ENCODE measurements around the gene CYP2W1.
"Not testable (repeated sequence)": the region's sequence is repeated elsewhere in the genome, so short reads cannot be mapped to it uniquely, and the experiment has no call there.

The CYP2W1 gene

DNA sequence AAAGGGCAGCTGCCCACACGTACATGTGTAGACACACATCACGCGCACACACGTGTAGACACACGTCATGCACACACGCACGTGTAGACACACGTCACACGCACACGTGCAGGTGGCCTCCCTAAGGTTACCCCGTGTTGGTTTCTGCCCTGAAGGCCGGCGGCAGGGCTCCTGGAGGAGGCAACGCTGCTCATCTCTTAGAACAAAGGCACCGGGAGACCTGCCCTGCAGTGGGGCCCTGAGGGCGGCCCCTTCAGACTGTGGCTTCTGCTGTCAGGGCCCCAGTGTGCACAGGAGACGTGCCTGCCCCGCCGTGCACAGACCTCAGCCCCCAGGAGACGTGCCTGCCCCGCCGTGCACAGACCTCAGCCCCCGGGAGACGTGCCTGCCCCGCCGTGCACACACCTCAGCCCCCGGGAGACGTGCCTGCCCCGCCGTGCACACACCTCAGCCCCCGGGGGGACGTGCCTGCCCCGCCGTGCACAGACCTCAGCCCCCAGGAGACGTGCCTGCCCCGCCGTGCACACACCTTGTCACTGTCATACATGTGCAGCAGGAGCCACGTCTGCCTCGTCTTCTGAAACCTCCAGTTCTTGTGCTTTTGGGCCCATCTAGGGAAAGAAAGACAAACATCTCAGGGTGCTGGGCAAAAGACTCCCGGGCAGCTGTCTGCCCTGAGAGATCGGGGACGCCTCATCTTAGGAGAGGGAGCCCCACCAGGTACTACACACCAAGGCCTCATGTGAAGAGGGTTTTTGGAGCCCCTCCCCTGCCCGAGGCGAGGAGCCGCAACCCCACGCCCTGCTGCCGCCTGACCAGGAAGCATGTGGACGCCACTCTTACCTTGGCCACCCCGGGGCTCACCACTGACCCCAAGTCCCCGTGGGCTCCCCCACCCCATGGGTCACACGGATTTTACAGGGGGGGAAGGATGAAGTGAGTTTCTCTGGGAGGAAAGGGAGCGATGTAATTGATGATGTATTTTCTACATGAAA is 17.3 kb downstream of the CYP2W1 start:
- no peak for DNase-seq

DNA sequence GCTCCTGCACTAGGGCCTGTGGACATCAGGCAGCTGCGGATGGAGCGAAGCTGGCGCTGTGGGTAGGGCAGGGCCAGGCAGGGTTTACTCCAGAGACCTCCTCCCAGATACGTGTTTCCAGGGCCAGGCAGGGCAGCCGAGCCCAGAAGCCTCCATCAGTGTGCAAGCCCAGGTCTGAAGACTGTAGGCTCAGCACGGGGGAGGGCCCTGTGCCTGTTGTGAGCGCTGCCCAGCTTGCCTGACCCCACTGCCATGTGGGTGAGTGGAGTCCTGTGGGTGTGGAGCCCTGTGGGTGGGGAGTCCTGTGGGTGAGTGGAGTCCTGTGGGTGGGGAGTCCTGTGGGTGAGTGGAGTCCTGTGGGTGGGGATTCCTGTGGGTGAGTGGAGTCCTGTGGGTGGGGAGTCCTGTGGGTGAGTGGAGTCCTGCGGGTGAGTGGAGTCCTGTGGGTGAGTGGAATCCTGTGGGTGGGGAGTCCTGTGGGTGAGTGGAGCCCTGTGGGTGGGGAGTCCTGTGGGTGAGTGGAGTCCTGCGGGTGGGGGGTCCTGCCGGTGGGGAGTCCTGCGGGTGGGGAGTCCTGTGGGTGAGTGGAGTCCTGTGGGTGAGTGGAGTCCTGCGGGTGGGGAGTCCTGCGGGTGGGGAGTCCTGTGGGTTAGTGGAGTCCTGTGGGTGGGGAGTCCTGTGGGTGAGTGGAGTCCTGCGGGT is 18.2 kb downstream of the CYP2W1 start:
- not testable (repeated sequence) for DNase-seq

DNA sequence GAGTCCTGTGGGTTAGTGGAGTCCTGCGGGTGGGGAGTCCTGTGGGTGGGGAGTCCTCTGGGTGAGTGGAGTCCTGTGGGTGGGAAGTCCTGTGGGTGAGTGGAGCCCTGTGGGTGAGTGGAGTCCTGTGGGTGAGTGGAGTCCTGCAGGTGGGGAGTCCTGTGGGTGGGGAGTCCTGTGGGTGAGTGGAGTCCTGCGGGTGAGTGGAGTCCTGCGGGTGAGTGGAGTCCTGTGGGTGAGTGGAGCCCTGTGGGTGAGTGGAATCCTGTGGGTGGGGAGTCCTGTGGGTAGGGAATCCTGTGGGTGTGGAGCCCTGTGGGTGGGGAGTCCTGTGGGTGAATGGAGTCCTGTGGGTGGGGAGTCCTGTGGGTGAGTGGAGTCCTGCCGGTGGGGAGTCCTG is 19.0 kb downstream of the CYP2W1 start:
- not testable (repeated sequence) for DNase-seq

DNA sequence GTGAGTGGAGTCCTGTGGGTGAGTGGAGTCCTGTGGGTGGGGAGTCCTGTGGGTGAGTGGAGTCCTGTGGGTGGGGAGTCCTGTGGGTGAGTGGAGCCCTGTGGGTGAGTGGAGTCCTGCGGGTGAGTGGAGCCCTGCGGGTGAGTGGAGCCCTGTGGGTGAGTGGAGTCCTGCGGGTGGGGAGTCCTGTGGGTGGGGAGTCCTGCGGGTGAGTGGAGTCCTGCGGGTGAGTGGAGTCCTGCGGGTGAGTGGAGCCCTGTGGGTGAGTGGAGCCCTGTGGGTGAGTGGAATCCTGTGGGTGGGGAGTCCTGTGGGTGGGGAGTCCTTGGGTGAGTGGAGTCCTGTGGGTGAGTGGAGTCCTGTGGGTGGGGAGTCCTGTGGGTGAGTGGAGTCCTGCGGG is 19.5 kb downstream of the CYP2W1 start:
- DNase-seq = not testable (repeated sequence)

DNA sequence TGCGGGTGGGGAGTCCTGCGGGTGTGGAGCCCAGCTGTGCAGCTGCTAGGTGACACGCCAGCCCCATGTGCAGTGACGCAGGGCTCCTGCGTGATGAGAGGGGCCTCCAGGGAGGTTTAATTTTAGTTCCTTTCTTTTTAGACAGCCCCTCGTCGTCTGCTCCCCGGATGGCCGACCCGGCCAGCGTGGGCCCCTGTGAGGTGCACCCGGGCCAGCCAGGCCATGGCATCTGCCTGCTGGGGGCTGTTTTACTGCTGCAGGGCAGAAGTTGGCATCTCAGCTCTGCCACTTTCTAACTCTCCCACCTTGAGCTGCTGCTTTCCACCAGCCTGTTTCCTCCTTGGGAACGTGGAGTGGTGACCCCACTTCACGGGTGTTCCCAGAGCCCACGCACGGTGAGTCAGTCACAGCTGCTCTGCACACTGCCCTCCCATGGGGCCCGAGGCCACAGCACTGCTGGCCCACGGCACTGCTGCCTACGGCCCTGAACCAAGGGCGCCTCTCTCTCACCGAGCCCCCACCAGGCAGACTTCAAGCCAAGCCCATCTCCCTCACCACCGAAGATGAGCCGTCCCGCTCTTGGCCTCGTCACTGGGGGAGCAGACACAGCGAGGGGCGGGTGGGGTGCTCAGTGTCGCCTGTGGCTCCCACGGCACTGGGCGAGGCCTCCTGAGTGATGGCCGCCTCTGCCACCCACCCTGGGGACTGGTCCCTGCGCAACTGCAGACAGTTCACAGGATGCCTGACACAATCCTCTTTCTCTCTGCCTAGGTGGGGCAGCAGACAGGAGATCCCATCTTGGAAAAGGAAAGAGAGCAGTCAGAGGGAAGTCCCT is 21.3 kb downstream of the CYP2W1 start:
- DNase-seq = no peak

DNA sequence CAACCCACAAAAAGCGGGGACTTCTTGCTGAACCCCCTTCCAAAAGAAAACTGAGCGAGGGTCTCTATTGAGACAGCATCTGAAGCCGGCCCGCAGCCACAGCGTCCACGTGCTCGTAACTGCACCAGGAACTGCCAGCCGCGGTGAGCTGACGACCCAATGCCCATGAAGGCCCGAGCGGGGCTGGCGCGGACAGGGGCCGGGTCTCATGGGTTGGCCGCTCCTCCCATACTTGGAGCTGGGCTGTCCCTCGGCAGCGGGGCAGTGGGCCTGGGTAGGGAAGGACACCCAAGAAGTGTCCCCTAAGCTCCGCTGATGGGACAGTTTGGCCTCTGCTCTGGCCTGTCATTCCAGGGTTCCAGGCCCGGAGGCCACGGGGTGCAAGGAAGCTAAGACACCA is 22.3 kb downstream of the CYP2W1 start:
- no peak for DNase-seq

DNA sequence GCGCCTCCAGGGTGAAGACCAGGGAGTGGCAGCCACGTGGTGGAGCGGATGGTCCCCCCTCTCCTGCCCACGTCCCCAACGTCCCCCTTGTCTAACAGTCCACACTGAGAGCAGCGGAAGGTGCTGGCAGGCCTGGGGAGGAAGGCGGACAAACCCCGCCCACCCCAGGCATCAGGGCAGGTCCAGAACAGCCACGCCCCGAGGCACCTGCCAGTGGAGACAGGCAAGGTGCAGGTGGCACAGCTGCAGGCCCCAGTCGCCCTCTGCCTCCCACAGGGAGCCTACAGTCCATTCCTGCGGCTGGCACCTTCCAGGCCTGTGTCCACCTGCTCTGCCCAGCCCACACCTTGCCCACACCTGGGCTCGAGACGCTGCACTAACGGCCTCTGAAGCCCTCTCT is 24.9 kb downstream of the CYP2W1 start:
- DNase-seq = no peak

DNA sequence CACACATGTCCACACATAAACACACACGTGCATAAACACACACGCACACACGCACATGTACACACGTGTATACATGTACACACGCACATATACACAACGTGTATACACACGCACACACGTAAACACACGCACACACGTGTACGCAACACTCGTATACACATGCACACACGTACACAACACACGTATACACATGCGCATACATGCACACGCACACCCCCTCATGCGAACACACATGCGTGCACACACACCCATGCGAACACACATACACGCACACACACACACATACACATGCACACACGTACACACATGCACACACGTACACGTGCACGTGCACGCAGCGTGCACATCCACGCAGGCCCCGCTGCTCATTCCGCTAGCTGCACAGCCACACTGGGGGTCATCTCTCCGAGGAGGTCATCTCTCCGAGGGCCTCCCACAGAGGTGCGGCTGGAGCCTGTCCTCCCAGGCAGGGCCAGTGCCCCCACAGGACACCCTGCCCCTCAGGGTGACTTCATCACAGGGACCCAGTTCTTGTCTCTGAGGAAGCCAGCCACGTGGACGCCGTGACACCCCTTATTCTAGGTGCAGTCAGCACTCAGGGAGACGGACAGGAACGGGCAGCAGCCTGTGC is 25.9 kb downstream of the CYP2W1 start:
- no peak for DNase-seq

DNA sequence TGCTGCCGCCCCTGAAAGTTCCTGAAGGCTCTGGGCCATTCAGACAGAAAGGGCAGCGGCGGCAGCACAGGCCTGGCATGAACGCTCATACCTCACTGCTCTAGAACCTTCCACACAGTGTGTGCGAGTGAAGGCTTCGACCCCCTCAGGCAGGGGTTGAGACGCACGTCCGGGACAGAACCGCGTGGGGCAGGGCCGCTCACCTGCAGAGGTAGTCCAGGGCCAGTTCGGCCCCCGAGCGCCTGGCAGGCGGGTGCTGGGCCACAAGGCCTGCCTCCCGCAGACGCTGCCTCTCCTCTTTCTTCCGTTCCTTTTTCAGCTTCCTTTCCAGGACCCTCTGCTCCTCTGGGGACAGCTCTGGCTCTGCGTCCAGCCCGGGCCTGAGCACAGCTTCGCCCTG is 26.8 kb downstream of the CYP2W1 start:
- DNase-seq = no peak

DNA sequence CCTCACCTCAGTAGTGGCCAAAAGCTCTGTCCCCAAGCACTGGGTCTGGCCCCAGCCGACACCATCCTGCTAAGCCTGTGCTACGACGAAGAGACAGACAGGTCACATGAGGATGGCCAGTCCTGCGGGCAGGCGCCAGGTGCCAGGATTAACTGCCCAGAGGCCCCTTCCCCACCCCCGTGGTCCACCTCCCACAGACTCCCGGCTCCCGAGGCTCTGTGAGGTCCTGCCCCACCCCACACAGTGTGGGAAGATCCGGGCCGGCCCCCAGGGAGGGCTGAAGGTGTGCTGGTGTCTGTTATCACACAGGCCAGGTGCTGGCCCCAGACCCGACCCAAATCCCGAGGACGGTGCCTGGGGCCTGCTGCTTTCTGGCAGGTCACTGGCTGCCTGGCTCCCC is 27.2 kb downstream of the CYP2W1 start:
- DNase-seq = no peak

DNA sequence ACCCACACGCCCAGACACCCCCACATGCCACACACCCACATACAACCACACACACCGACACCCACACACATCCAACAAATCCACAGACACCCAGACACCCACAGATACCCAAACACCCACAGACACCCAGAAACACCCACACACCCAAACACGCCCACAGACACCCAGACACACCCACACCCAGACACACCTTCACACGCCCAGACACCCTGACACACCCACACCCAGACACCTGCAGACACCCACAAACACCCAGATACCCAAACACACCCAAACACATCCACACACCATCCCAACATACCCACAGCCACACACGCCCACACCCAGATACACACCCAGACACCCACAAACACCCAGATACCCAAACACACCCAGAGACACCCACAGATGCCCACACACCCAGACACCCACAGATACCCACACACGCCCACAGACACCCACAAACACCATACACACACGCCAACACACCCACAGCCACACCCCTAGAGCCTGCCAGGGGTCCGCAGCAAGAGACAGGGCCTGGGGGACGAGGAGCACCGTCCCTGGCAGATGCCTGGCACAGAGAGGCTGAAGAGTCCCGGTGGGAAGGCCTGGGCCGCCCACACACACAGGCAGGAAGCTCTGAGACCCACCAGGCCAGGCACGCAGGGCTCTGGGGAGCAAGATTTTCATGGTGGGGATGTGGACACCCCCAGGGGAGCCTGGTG is 28.5 kb downstream of the CYP2W1 start:
- DNase-seq = no peak

DNA sequence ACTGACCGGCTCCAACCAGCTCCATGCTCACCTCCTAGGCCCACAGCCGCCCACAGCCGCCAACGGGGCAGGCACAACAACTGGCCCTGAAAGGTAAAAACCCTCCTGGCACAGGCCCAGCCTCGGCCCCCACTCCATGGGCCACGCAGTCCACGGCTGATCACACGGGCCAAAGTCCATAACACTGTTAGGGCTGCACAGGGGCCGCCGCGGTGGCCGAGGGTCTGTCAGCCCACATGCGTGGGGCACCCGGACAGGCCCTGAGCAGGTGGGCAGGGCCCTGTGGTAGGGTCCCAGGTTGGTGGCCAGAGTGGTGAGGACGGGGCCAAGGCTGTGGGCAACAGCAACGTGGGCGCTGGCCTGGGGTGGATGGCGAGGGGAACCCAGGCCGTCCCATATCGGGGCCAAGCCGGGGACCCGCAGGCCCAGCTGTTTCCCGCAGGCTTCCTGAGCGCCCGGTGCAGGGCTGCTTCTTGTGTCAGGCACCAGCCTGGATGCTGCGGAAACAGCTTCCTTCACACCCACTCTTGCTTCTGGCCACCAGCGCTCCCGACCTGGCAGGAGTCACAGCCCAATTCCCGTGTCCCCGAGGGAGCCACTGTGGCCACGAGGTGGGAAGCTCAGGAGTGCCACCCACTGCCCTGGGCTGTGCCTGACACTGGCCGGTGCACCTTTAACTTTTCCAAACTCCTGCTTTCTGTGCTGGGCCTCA is 29.2 kb downstream of the CYP2W1 start:
- no peak for DNase-seq

DNA sequence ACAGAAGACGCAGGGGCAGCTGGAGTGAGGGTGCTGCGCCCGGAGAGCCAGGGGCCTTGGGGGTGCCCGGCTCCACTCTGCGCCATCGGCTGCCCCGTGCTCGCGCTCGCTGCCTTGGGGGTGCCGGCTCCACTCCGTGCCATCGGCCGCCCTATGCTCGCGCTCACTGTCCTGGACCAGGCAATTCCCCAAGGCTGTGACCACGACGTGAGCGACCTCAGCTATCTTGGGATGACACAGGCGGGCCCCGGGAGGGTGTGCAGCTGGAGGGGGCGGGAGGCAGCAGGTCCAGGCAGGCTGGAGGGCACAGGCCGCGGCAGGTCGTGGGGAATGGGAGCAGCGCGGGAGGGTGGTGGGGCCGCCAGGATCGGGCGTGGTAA is 29.7 kb downstream of the CYP2W1 start:
- DNase-seq = no peak

DNA sequence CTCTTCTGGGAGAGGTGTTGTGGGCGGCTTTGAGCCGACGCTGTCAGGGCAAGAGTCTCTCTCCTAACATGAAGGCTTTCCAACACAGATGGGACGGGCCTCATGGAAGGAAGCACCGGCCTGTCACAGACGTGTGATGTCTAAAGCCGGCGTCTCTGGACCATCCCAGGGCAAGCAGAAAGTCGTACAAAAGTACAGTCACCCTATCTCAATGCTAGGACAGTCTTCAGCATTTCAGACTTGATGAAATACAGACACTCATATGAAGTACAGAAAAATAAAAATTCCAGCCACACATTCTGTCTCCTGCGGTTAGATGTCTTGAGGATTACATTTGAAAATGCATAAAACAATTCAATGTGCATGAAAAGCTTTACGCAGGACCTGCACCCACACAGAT is 30.6 kb downstream of the CYP2W1 start:
- DNase-seq = no peak

DNA sequence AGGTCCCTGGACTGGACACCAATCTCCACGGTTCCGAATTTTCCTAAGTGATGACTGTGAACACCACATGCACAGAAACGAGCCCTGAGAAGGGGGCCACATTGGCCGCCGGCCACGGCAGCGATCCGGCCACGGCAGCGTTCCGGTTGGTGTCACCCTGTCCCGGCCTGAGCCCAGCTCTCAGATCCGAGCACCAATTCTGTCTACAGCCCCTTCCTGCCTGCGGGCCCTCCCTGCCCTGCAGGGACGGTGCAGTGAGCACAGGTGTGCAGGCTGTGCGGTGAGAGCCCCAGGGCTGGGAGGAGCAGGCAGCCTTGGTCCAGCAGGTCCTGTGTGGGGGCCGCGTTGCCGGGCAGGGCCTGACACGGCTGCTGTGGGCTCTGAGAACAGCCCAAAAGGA is 31.7 kb downstream of the CYP2W1 start:
- no peak for DNase-seq

DNA sequence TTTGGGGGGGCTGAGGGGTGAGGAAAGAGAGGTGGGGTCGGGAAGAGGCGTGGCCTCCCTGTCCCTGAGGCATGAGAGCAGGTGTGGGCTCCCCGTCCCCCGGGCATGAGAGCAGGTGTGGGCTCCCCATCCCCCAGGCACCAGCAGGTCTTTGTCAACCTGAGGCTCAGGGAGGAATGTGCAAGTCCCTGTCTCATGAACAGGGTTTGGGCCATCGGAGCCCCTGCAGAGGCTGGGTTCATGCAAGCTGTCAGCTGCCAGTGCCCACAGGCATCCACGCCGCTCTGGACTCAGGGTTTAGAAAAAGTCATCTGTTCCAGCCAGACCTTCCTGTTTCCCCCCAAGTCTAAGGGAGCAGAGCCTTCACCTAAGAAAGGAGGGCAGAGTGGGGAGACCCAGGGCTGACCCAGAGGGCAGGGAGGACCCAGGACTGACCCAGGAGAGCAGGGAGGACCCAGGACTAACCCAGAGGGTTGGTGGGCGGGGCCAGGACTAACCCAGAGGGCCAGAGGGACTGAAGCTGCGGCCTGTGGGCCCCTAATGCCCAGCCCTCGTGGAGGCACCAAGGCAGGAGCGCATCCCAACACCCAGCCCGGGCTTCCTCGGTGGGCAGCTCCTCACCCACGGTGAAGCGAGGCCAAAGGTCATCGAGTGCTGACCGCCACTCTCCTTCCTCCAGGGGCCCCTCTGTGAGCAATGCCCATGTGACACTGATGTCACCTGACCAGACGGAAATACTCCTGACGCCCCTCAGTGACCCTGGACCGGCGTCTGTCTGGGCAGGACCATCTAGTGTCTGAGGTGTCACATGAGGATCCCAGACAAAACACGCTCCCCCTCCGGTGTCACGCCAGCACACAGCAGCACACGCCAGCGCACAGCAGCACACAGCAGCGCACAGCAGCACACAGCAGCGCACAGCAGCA is 32.5 kb downstream of the CYP2W1 start:
- no peak for DNase-seq

DNA sequence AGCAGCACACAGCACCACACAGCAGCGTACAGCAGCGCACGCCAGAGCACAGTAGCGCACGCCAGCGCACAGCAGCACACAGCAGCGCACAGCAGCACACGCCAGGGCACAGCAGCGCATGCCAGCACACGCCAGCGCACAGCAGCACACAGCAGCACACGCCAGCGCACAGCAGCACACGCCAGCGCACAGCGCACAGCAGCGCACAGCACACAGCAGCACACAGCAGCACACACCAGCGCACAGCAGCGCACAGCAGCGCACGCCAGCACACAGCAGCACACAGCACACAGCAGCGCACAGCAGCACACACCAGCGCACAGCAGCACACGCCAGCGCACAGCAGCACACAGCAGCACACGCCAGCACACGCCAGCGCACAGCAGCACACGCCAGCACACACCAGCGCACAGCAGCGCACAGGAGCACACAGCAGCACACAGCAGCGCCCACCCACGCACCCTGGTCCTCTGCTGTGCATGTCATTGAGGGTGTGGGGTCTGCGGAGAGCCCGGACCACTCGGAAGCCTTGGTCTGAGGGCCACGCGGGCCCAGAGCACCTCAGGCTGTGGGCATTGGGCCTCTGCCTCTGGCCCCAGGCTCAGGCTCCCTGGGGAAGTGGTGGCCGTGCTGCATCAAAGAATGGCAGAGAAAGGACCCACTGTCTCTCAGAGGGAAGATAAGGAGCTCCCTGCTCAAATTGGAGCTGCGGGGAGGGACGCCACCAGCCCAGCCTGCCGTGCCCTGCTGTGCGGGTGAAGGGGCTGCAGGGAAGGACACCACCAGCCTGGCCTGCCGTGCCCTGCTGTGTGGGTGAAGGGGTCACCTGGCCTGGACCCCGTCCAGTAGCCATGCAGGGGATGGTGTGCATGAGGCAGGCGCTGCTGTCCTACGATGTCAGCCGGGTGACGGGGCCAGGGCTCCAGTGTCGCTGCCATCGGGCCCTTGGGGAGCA is 33.9 kb downstream of the CYP2W1 start:
- no peak for DNase-seq

DNA sequence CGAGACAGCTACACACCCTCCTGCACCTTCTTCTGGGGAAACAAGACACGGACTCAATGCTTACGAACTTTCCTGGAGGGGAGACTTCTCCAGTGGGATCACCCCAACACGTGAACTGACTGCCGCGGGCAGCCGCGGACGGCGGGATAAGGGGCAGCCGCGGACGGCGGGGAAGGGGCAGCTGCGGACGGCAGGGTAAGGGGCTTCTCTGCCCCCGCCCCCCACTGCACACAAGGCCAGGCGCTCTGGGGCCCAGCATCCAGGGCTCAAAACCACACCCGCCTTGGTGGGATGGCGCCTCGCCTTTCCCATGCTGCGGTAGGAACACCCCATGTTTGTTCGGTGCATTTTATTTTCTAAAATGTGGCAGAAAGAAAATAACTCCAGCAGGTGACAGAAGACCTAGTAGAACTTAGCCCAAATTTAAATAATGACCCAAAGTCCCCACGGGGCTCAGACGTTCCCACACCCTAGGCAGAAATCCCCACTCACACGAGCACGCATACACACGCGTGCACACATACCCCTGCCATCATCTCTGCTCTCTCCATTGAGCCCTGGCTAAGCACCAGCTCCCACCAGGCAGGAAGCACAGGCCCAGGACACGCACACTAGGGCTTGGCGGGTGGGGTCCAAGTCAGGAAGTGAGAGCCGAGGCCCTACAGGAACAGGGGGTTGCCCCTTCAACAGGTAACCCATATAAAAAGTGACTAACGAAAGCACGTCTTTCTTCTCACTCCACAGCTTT is 34.8 kb downstream of the CYP2W1 start:
- no peak for DNase-seq

Data from AML-193 (cell line).